Measurements from ENCODE around the gene C1orf21.
"Not testable (repeated sequence)": the region's sequence is repeated elsewhere in the genome, so short reads cannot be mapped to it uniquely, and the experiment has no call there.

Gene C1orf21

GRCh38 chr1:184386312-184387068 lies at the start of gene C1orf21:
Gene C1orf21, plus strand, starts transcription at chr1:184387029. Its CDS starts 90,481 bp downstream, at chr1:184477510.
- peak; percentile 67 for DNase-seq

- not testable (repeated sequence) for DNase-seq
Measured at GRCh38 chr1:184337865-184338264, 49.0 kb upstream of the C1orf21 start.

- DNase-seq = no peak
Measured at GRCh38 chr1:184340984-184341383, 45.8 kb upstream of the C1orf21 start.

- no peak for DNase-seq
Measured at GRCh38 chr1:184350573-184350972, 36.3 kb upstream of the C1orf21 start.

- DNase-seq = no peak
Measured at GRCh38 chr1:184351416-184351975, 35.3 kb upstream of the C1orf21 start.

- no peak for DNase-seq
Measured at GRCh38 chr1:184352776-184353175, 34.1 kb upstream of the C1orf21 start.

- no peak for DNase-seq
Measured at GRCh38 chr1:184354719-184355118, 32.1 kb upstream of the C1orf21 start.

- no peak for DNase-seq
Measured at GRCh38 chr1:184356891-184357290, 29.9 kb upstream of the C1orf21 start.

GRCh38 chr1:184358256-184358655 lies 28.6 kb upstream of the C1orf21 start:
- DNase-seq = no peak

GRCh38 chr1:184359909-184360308 lies 26.9 kb upstream of the C1orf21 start:
- DNase-seq = no peak

- no peak for DNase-seq
Measured at GRCh38 chr1:184362876-184363275, 24.0 kb upstream of the C1orf21 start.

- no peak for DNase-seq
Measured at GRCh38 chr1:184365699-184366098, 21.1 kb upstream of the C1orf21 start.

GRCh38 chr1:184366997-184367396 lies 19.8 kb upstream of the C1orf21 start:
- no peak for DNase-seq

- no peak for DNase-seq
Measured at GRCh38 chr1:184367427-184368038, 19.3 kb upstream of the C1orf21 start.

GRCh38 chr1:184368354-184368753 lies 18.5 kb upstream of the C1orf21 start:
- DNase-seq = no peak

GRCh38 chr1:184370850-184371249 lies 16.0 kb upstream of the C1orf21 start:
- no peak for DNase-seq

- no peak for DNase-seq
Measured at GRCh38 chr1:184373155-184373554, 13.7 kb upstream of the C1orf21 start.

- no peak for DNase-seq
Measured at GRCh38 chr1:184376369-184376768, 10.5 kb upstream of the C1orf21 start.

GRCh38 chr1:184379111-184379752 lies 7.6 kb upstream of the C1orf21 start:
- no peak for DNase-seq

- DNase-seq = no peak
Measured at GRCh38 chr1:184380468-184380867, 6.4 kb upstream of the C1orf21 start.

- DNase-seq = no peak
Measured at GRCh38 chr1:184383772-184384323, 3.0 kb upstream of the C1orf21 start.

- no peak for DNase-seq
Measured at GRCh38 chr1:184385865-184386311, 941 bp upstream of the C1orf21 start.

- no peak for DNase-seq
Measured at GRCh38 chr1:184387069-184387475, 243 bp downstream of the C1orf21 start.

Data from stimulated activated CD4-positive, alpha-beta T cell treated with anti-CD3 and anti-CD28 coated beads, Interleukin-4, amount 100 ng/mL, for 24 hours (primary cell).